Measurements from ENCODE around the gene KRT38. TPM values are rescaled to one million over a fixed set of nuclear protein-coding genes. Genes with fewer than 3 reads are reported as not detected.

The KRT38 gene
- total RNA-seq, 1 experiment from 2014 or later = not detected

DNA sequence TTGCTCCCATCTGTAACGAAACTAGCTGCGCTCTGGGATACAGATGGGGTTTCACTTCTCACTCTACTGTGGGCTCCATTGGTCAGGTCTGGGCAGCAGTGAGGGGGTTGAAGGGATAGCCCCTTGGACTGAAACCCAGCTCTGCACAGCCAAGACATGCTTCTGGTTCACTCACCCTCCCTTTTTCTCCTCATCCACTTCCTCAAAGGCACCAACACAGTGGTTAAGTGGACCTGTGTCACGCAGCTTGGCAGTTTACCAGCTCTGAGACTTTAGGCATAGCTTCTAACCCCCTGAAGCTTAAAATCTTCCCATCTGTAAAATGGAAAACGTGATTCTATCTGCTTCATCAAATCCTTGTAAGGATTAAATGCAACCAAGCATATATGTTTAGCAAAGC lies 11.5 kb upstream of the KRT38 start:
- Mint-ChIP-seq H3K4me1 (no peaks in the 10 kb centered on the region), H3K36me3 (peaks cover 15% of the 10 kb centered on the region), H3K27ac (no peak overlapping the region), H3K9me3 (peaks cover 37% of the 10 kb centered on the region), H3K27me3 (ENCODE audit: low read depth) (peaks cover 10% of the 10 kb centered on the region), H3K4me3 (no peak overlapping the region)
- no peak for ATAC-seq
- no peak for DNase-seq (ENCODE audit: low spot score)
- ChIA-PET CTCF (interaction anchor here (1.0 kb wide), 1 partner anchor 97 kb away, joined by 5 read pairs; no protein-coding TSS in a partner anchor), POLR2A (no interaction called here)
- TF ChIP-seq CREB1 (CRISPR knock-in tag; IDR thresholded peaks at IDR 0.05) (no peak), EMX1 (CRISPR knock-in tag; IDR thresholded peaks at IDR 0.05) (no peak), CTCF (IDR thresholded peaks at IDR 0.05) (no peak), SMAD4 (CRISPR knock-in tag; IDR thresholded peaks at IDR 0.05) (no peak), ZNF396 (CRISPR knock-in tag; IDR thresholded peaks at IDR 0.05; ENCODE audit: borderline replicate concordance) (no peak), HMGXB4 (CRISPR knock-in tag; IDR thresholded peaks at IDR 0.05) (no peak), ZNF416 (CRISPR knock-in tag; IDR thresholded peaks at IDR 0.05) (no peak), ARID4B (CRISPR knock-in tag; IDR thresholded peaks at IDR 0.05; ENCODE audit: borderline replicate concordance) (no peak), MXD4 (CRISPR knock-in tag; IDR thresholded peaks at IDR 0.05; ENCODE audit: borderline replicate concordance) (no peak), MYBL2 (CRISPR knock-in tag; IDR thresholded peaks at IDR 0.05) (no peak), ZNF317 (CRISPR knock-in tag; IDR thresholded peaks at IDR 0.05; ENCODE audit: borderline replicate concordance, low read depth) (no peak)
- TF ChIP-seq, protein P1, sequence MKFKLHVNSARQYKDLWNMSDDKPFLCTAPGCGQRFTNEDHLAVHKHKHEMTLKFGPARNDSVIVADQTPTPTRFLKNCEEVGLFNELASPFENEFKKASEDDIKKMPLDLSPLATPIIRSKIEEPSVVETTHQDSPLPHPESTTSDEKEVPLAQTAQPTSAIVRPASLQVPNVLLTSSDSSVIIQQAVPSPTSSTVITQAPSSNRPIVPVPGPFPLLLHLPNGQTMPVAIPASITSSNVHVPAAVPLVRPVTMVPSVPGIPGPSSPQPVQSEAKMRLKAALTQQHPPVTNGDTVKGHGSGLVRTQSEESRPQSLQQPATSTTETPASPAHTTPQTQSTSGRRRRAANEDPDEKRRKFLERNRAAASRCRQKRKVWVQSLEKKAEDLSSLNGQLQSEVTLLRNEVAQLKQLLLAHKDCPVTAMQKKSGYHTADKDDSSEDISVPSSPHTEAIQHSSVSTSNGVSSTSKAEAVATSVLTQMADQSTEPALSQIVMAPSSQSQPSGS (CRISPR knock-in tag; IDR thresholded peaks at IDR 0.05; ENCODE audit: borderline replicate concordance, low read depth) = no peak
- TF ChIP-seq, protein P2, sequence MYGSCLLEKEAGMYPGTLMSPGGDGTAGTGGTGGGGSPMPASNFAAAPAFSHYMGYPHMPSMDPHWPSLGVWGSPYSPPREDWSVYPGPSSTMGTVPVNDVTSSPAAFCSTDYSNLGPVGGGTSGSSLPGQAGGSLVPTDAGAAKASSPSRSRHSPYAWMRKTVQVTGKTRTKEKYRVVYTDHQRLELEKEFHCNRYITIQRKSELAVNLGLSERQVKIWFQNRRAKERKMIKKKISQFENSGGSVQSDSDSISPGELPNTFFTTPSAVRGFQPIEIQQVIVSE (CRISPR knock-in tag; IDR thresholded peaks at IDR 0.05; ENCODE audit: borderline replicate concordance) = no peak
- TF ChIP-seq, protein P3, sequence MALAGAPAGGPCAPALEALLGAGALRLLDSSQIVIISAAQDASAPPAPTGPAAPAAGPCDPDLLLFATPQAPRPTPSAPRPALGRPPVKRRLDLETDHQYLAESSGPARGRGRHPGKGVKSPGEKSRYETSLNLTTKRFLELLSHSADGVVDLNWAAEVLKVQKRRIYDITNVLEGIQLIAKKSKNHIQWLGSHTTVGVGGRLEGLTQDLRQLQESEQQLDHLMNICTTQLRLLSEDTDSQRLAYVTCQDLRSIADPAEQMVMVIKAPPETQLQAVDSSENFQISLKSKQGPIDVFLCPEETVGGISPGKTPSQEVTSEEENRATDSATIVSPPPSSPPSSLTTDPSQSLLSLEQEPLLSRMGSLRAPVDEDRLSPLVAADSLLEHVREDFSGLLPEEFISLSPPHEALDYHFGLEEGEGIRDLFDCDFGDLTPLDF (CRISPR knock-in tag; IDR thresholded peaks at IDR 0.05) = no peak
- TF ChIP-seq, protein P4, sequence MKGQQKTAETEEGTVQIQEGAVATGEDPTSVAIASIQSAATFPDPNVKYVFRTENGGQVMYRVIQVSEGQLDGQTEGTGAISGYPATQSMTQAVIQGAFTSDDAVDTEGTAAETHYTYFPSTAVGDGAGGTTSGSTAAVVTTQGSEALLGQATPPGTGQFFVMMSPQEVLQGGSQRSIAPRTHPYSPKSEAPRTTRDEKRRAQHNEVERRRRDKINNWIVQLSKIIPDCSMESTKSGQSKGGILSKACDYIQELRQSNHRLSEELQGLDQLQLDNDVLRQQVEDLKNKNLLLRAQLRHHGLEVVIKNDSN (CRISPR knock-in tag; IDR thresholded peaks at IDR 0.05) = no peak

Data from WTC11 (cell line).